ENCODE data around the gene CDC20B. TPM values are rescaled to one million over a fixed set of nuclear protein-coding genes. Genes with fewer than 3 reads are reported as not detected.

CDC20B gene
- total and polyA plus RNA-seq, 2 experiments from 2014 or later: 0.39 to 0.45 TPM

DNA sequence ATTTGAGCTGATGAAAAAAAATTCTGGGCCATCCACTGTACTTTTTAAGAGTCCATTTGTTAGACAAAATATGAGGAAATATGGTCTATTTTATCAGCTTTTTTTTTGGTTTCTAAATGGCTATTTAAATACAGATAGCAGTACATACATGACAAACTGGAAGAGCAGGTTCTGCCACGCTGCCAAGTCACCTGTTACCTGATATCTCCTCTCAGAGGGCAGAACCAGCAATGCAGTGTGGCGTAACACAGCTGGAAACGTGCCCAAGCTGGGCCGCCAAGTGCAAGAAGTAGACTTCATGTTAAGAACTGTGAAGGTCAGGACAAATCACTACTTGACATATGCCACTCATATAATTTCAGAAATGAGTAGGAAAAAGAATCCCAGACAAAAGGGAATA, 46.0 kb upstream of the CDC20B start:
- H3K4me3 ChIP-seq: no peak overlapping the region
- H3K4me1 ChIP-seq (ENCODE audit: low read depth): no peaks in the 10 kb centered on the region
- H3K9me3 ChIP-seq (ENCODE audit: low read depth): no peaks in the 10 kb centered on the region
- TF ChIP-seq CTCF (IDR thresholded peaks at IDR 0.05; ENCODE audit: low read depth, low read length): no peak
- H3K36me3 ChIP-seq: no peaks in the 10 kb centered on the region
- peaks cover 83% of the 10 kb centered on the region for H3K27me3 ChIP-seq
- DNase-seq (ENCODE audit: low read depth in 1 of 2, low spot score in 1 of 2): no peak
- H3K27ac ChIP-seq: no peak overlapping the region

DNA sequence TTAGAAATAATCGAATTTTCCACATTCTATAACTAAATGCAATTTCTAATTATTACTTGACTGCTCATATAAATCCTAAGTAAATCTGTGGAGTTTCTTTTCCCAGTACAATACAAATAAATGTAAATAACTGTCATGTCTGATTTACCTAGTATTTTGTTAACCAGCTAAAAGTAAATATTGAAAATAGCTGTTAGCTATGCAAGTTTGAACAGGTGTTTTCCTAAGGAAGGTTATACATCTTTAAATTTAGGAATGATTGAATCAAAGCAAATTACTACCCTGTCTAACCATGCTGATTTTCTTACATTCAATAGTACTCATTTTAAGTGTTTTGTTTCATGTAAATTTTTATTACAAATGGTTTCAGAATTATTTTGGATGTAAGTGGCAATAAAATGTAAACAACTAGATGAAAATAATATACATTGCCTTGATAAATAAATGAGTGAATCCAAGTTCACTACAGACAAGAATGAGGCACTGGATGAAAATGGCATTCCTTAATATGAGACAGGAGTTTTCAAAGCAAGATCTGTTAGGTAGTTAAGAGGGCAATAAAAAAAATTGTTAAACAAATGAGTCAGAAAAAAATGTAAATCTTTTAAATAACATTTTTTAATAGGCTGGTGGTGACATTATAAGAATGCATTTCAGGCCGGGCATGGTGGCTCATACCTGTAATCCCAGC, 38.4 kb upstream of the CDC20B start:
- H3K36me3 ChIP-seq: no peaks in the 10 kb centered on the region
- H3K4me3 ChIP-seq: no peak overlapping the region
- no peak for TF ChIP-seq CTCF (IDR thresholded peaks at IDR 0.05; ENCODE audit: low read depth, low read length)
- peaks cover 27% of the 10 kb centered on the region for H3K27me3 ChIP-seq
- no peak overlapping the region for H3K27ac ChIP-seq
- H3K4me1 ChIP-seq (ENCODE audit: low read depth): no peaks in the 10 kb centered on the region
- no peak for DNase-seq (ENCODE audit: low read depth in 1 of 2, low spot score in 1 of 2)
- H3K9me3 ChIP-seq (ENCODE audit: low read depth): no peaks in the 10 kb centered on the region

GRCh38 chr5:55205001-55205400, 32.0 kb upstream of the CDC20B start:
- DNase-seq (ENCODE audit: low read depth in 1 of 2, low spot score in 1 of 2): no peak
- Histone ChIP-seq H3K27ac (no peak overlapping the region), H3K36me3 (no peaks in the 10 kb centered on the region), H3K9me3 (ENCODE audit: low read depth) (no peaks in the 10 kb centered on the region), H3K4me1 (ENCODE audit: low read depth) (no peaks in the 10 kb centered on the region), H3K4me3 (no peak overlapping the region), H3K27me3 (peaks cover 21% of the 10 kb centered on the region)
- no peak for TF ChIP-seq CTCF (IDR thresholded peaks at IDR 0.05; ENCODE audit: low read depth, low read length)

DNA sequence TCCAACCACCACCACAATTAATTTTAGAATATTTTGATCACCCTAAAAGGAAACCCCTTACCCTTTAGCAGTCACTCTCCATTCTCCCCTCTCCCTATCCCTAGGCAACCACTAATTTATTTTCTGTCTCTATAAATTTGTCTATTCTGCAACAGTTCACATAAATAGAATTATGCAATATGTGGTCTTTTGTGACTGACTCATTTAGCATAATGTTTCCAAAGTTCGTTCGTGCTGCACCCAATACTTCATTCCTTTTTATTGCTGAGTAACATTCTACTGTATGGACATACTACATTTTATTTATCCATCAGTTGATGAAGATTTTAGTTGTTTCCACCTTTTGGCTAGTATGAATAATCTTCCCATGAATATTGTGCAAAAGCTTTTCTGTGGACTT, 18.2 kb upstream of the CDC20B start:
- H3K27ac ChIP-seq: no peak overlapping the region
- H3K4me3 ChIP-seq: no peak overlapping the region
- DNase-seq (ENCODE audit: low read depth in 1 of 2, low spot score in 1 of 2): no peak
- H3K4me1 ChIP-seq (ENCODE audit: low read depth): no peaks in the 10 kb centered on the region
- H3K27me3 ChIP-seq: peaks cover 75% of the 10 kb centered on the region
- TF ChIP-seq CTCF (IDR thresholded peaks at IDR 0.05; ENCODE audit: low read depth, low read length): no peak
- no peaks in the 10 kb centered on the region for H3K36me3 ChIP-seq
- H3K9me3 ChIP-seq (ENCODE audit: low read depth): no peaks in the 10 kb centered on the region

GRCh38 chr5:55188656-55189540, 15.9 kb upstream of the CDC20B start:
- Histone ChIP-seq H3K27ac (no peak overlapping the region), H3K27me3 (peaks cover 69% of the 10 kb centered on the region), H3K36me3 (no peaks in the 10 kb centered on the region), H3K4me1 (ENCODE audit: low read depth) (no peaks in the 10 kb centered on the region), H3K4me3 (no peak overlapping the region), H3K9me3 (ENCODE audit: low read depth) (no peaks in the 10 kb centered on the region)
- no peak for TF ChIP-seq CTCF (IDR thresholded peaks at IDR 0.05; ENCODE audit: low read depth, low read length)
- no peak for DNase-seq (ENCODE audit: low read depth in 1 of 2, low spot score in 1 of 2)

Measured in cardiac muscle cell (in vitro differentiated cells and primary cell).